ENCODE results near the gene COG5. TPM values are rescaled to one million over a fixed set of nuclear protein-coding genes. Genes with fewer than 3 reads are reported as not detected.

Gene COG5
- polyA plus RNA-seq, 1 of the 3 experiments (the other 2 are of a cell fraction) = 21.2 TPM

- peaks cover 11% of the 10 kb centered on the region for H3F3A ChIP-seq (replicated peaks; ENCODE audit: insufficient read depth)
- peaks cover 0 to 17% of the 10 kb centered on the region in 2 experiments for H3K36me3 ChIP-seq (replicated peaks in 1 of 2; ENCODE audit: control insufficient read depth in 1 of 2, insufficient read depth in 2 of 2, low read length in 1 of 2)
- H3K9ac ChIP-seq = no peak overlapping the region
- no peaks in the 10 kb centered on the region for H3K79me2 ChIP-seq (ENCODE audit: insufficient read depth)
- no peaks in the 10 kb centered on the region for H3K27me3 ChIP-seq (ENCODE audit: insufficient read depth)
- H3K4me2 ChIP-seq = no peak overlapping the region
- H3K9me3 ChIP-seq = no peaks in the 10 kb centered on the region
- TF ChIP-seq USF2 (IDR thresholded peaks at IDR 0.05; ENCODE audit: borderline replicate concordance, low read depth, low read length) = no peak
- no peak for TF ChIP-seq ZBTB33 (IDR thresholded peaks at IDR 0.05; ENCODE audit: borderline replicate concordance, low read depth)
- 0 out of 4 replicates have a peak overlapping the region, but pooled peaks of 1 of the 2 experiments have one; percentile 1 for H3K27ac ChIP-seq (ENCODE audit: low read depth in 2 of 2, low read length in 1 of 2)
- no peaks in the 10 kb centered on the region for H4K20me1 ChIP-seq (ENCODE audit: insufficient read depth)
- no peaks in the 10 kb centered on the region for H3K9me2 ChIP-seq
- ChIA-PET POLR2A (no interaction called here), CTCF (no interaction called here)
- no peak overlapping the region for H3K4me3 ChIP-seq (ENCODE audit: low read depth in 2 of 2, low read length in 1 of 2)
- H3K4me1 ChIP-seq (ENCODE audit: control insufficient read depth in 1 of 2, insufficient read depth in 2 of 2, low read depth in 1 of 2, low read length in 1 of 2) = peaks cover 0 to 3% of the 10 kb centered on the region in 2 experiments; a peak in 2 of 4 replicates
- no peak for DNase-seq
- no peak overlapping the region for H2AFZ ChIP-seq (ENCODE audit: low read depth)
Observed at GRCh38 chr7:107353701-107354100, 210.0 kb downstream of the COG5 start.

DNA sequence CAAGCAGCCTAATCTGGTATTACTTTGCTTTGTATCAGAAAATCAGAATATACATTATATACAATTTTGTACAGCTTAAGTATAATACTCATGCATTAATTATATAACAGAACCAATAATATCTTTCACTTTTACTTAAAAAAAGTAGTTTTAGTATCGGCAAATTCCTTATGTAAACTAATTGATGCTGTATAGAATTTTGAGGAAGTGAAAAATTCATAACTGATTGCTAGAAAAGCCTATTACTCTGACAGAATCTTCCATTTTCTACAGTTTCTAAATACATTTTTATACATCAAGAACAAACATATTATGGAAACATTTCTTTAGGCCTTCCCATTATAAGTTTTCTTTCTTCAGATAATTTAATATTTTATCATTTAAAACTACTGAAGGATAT lies 217.8 kb downstream of the COG5 start:
- TF ChIP-seq MAX (IDR thresholded peaks at IDR 0.05; ENCODE audit: low read depth) = no peak
- TF ChIP-seq FOXJ3 (CRISPR knock-in tag; IDR thresholded peaks at IDR 0.05) = no peak
- TF ChIP-seq EP300 (IDR thresholded peaks at IDR 0.05; ENCODE audit: borderline replicate concordance in 1 of 2, low read depth in 1 of 2, low read length in 1 of 2) = no peak
- no peak for TF ChIP-seq NRF1 (IDR thresholded peaks at IDR 0.05; ENCODE audit: low read depth, low read length)
- TF ChIP-seq USF2 (IDR thresholded peaks at IDR 0.05; ENCODE audit: borderline replicate concordance, low read depth, low read length) = no peak
- no peak for TF ChIP-seq POLR2AphosphoS5 (IDR thresholded peaks at IDR 0.05; ENCODE audit: low read depth, low read length)
- no peak for TF ChIP-seq SMC3 (IDR thresholded peaks at IDR 0.05; ENCODE audit: low read depth, low read length)
- TF ChIP-seq, protein P1, sequence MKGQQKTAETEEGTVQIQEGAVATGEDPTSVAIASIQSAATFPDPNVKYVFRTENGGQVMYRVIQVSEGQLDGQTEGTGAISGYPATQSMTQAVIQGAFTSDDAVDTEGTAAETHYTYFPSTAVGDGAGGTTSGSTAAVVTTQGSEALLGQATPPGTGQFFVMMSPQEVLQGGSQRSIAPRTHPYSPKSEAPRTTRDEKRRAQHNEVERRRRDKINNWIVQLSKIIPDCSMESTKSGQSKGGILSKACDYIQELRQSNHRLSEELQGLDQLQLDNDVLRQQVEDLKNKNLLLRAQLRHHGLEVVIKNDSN (IDR thresholded peaks at IDR 0.05; ENCODE audit: borderline replicate concordance, low read depth) = no peak
- TF ChIP-seq SIN3A (IDR thresholded peaks at IDR 0.05; ENCODE audit: borderline replicate concordance, low read depth, low read length) = no peak
- no peak for TF ChIP-seq YY1 (IDR thresholded peaks at IDR 0.05; ENCODE audit: low read depth)
- TF ChIP-seq ELF1 (IDR thresholded peaks at IDR 0.05) = no peak
- TF ChIP-seq RCOR1 (IDR thresholded peaks at IDR 0.05; ENCODE audit: low read length) = no peak
- TF ChIP-seq RFX5 (IDR thresholded peaks at IDR 0.05; ENCODE audit: low read length) = no peak
- TF ChIP-seq GABPA (IDR thresholded peaks at IDR 0.05; ENCODE audit: low read depth) = no peak
- TF ChIP-seq ZBTB33 (IDR thresholded peaks at IDR 0.05; ENCODE audit: borderline replicate concordance, low read depth) = no peak
- no peak overlapping the region for H3K4me2 ChIP-seq
- peaks cover 0 to 14% of the 10 kb centered on the region in 2 experiments for H3K36me3 ChIP-seq (replicated peaks in 1 of 2; ENCODE audit: control insufficient read depth in 1 of 2, insufficient read depth in 2 of 2, low read length in 1 of 2)
- H2AFZ ChIP-seq (ENCODE audit: low read depth) = no peak overlapping the region
- H3K9ac ChIP-seq = no peak overlapping the region
- DNase-seq = no peak
- H3K4me1 ChIP-seq (ENCODE audit: control insufficient read depth in 1 of 2, insufficient read depth in 2 of 2, low read depth in 1 of 2, low read length in 1 of 2) = no peaks in the 10 kb centered on the region
- H3K79me2 ChIP-seq (ENCODE audit: insufficient read depth) = no peaks in the 10 kb centered on the region
- no peaks in the 10 kb centered on the region for H3K27me3 ChIP-seq (ENCODE audit: insufficient read depth)
- CTCF ChIA-PET = no interaction called here
- WGBS (ENCODE audit: low lambda C conversion rate) = 100% methylated on average over 1 of the region's 1 CpG
- peaks cover 13% of the 10 kb centered on the region; the same call in 1 of the 2 replicates for H3K9me3 ChIP-seq
- no peak overlapping the region for H3K4me3 ChIP-seq (ENCODE audit: low read depth in 2 of 2, low read length in 1 of 2)
- H3K27ac ChIP-seq (ENCODE audit: low read depth in 2 of 2, low read length in 1 of 2) = no peak overlapping the region
- H3K9me2 ChIP-seq = no peaks in the 10 kb centered on the region
- POLR2A ChIA-PET = no interaction called here
- H3F3A ChIP-seq (replicated peaks; ENCODE audit: insufficient read depth) = no peaks in the 10 kb centered on the region
- H4K20me1 ChIP-seq (ENCODE audit: insufficient read depth) = no peaks in the 10 kb centered on the region

All from SK-N-SH (cell line).